NT2/D1 (cell line): ENCODE measurements around the gene CDC42EP4.

Experiments
- DNase-seq: peaks from one replicate; pipeline ENCODE4 v3.0.0-alpha.2; 2011; ENCODE audit warnings: low read depth, low spot score
- H3K27me3 ChIP-seq: 2 replicates; pipeline ENCODE4 v1.6.0; 2011; ENCODE audit warnings: mild to moderate bottlenecking; ENCODE audit not compliant: insufficient read length, insufficient read depth
- H3K36me3 ChIP-seq: 2 replicates; pipeline ENCODE4 v1.6.1; 2011; ENCODE audit warnings: mild to moderate bottlenecking, low read length, mixed read lengths; ENCODE audit not compliant: insufficient read depth, insufficient read length
- H3K4me1 ChIP-seq: 2 replicates; pipeline ENCODE4 v1.5.1; 2011; ENCODE audit not compliant: insufficient read depth, insufficient read length
- H3K4me3 ChIP-seq: 2 replicates; pipeline ENCODE4 v1.5.1; 2011; ENCODE audit warnings: low read depth; ENCODE audit not compliant: insufficient read length
- H3K9ac ChIP-seq: 2 replicates; pipeline ENCODE4 v1.6.0; 2011; ENCODE audit warnings: low read depth; ENCODE audit not compliant: insufficient read length
- H3K9me3 ChIP-seq: 2 replicates; pipeline ENCODE4 v1.5.1; 2011; ENCODE audit warnings: mild to moderate bottlenecking, low read length; ENCODE audit not compliant: insufficient read depth
- SUZ12 ChIP-seq: IDR thresholded peaks from 2 replicates; pipeline ENCODE4 v1.6.1; 2011; ENCODE audit not compliant: insufficient read length, insufficient read depth; ENCODE audit errors: extremely low read depth
- YY1 ChIP-seq: IDR thresholded peaks from 2 replicates; pipeline ENCODE4 v1.6.1; 2011; ENCODE audit not compliant: insufficient read length, insufficient read depth
- ZNF274 ChIP-seq: IDR thresholded peaks from 2 replicates; pipeline ENCODE4 v1.6.1; 2011; ENCODE audit warnings: mild to moderate bottlenecking, low read depth, low read length

Gene CDC42EP4

DNA sequence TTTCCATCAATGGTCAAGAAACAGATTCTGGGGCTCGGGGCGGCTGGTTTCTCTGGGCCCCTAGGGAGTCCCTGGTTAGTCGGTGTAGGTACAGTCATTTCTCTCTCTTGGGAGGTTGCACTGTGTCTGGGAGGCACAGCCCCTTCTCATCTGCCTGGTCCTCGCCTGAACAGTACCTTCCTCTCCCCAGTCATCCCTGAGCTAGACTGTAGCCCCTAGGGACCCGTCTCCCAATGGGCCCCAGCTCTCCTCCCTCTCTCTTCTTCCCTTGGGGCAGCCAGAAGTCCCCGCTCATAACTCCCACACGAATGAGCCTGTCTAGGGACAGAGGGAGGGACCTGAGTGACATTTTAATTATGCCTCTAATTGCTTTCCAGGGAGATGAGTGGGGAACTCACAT is 29.9 kb downstream of the CDC42EP4 start:
- Histone ChIP-seq H3K27me3 (no peaks in the 10 kb centered on the region), H3K4me1 (peaks cover 13% of the 10 kb centered on the region), H3K4me3 (no peak overlapping the region), H3K9ac (no peak overlapping the region), H3K36me3 (peaks cover 42% of the 10 kb centered on the region), H3K9me3 (no peaks in the 10 kb centered on the region)
- no peak for DNase-seq
- TF ChIP-seq ZNF274, result no peak

DNA sequence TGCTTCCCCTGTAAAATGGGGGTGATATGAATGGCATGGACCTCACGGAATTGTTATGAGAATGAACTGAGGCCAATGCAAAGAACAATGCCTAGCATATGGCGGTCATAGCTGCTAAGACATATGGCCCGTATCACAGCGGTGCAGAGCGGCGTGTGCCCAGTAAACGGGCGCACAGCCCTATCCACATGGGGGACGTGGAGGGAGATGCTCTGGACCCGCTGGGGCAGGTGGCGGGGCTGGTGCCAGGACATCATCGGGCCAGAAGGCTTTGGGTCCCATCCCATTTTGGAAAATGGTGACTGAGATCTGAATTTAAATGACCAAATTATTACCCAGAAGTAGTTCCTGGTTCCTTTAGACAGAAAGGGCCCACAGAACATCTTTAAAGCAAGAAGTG is 31.6 kb downstream of the CDC42EP4 start:
- Histone ChIP-seq H3K27me3 (no peaks in the 10 kb centered on the region), H3K36me3 (peaks cover 25% of the 10 kb centered on the region), H3K9ac (no peak overlapping the region), H3K4me1 (peaks cover 10% of the 10 kb centered on the region), H3K4me3 (no peak overlapping the region), H3K9me3 (no peaks in the 10 kb centered on the region)
- DNase-seq, result no peak
- TF ChIP-seq YY1 (no peak), ZNF274 (no peak), SUZ12 (no peak)

DNA sequence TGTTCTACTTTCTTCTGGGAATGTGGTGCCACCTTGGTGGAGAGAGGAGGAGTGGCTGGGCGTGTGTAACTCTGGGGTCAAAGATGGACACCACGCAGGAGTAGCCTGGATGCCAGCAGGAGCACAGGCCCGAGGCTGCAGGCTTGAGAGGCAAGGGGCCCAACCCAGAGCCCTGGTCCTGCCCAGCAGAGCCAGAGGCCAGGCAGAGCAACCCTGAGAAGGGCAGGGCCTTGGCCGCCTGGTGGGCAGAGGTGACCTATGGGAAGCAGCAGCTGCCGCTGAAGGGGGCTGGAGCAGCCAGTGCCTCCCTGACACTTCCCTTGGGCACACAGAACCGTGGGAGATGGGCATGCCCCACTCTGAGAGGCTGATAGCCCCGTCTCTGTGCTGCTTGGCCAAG is 32.1 kb downstream of the CDC42EP4 start:
- Histone ChIP-seq H3K9me3 (no peaks in the 10 kb centered on the region), H3K36me3 (peaks cover 21% of the 10 kb centered on the region), H3K4me1 (peaks cover 5% of the 10 kb centered on the region), H3K4me3 (no peak overlapping the region), H3K27me3 (no peaks in the 10 kb centered on the region), H3K9ac (no peak overlapping the region)
- TF ChIP-seq SUZ12 (no peak), YY1 (no peak), ZNF274 (no peak)
- no peak for DNase-seq

- peaks cover 18% of the 10 kb centered on the region for H3K36me3 ChIP-seq
- TF ChIP-seq SUZ12, result no peak
- no peak for TF ChIP-seq ZNF274
- TF ChIP-seq YY1, result no peak
- H3K9me3 ChIP-seq, result no peaks in the 10 kb centered on the region
- peak overlapping the region; percentile 50 for H3K9ac ChIP-seq
- DNase-seq, result no peak
- peaks cover 4% of the 10 kb centered on the region for H3K4me1 ChIP-seq
- H3K4me3 ChIP-seq, result no peak overlapping the region
- no peaks in the 10 kb centered on the region for H3K27me3 ChIP-seq
Observed at GRCh38 chr17:73278465-73279453, 33.0 kb downstream of the CDC42EP4 start.

DNA sequence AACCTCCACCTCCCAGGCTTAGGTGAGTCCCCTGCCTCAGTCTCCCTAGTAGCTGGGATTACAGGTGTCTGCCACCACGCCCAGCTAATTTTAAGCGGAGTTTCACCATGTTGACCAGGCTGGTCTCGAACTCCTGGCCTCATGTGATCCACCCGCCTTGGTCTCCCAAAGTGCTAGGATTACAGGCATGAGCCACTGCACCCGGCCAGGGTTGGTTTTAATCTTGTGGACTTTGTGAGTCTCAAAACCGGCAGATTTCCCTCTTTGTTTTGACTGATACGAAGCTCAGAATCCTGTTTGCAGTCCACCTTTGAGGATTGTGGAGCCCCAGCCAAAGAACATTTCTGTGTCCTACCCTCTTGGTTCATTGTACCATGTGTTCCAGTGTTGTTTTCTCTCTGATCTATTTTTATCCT is 33.7 kb downstream of the CDC42EP4 start:
- no peak overlapping the region for H3K4me3 ChIP-seq
- H3K4me1 ChIP-seq, result peaks cover 4% of the 10 kb centered on the region
- H3K27me3 ChIP-seq, result no peaks in the 10 kb centered on the region
- no peak for DNase-seq
- no peaks in the 10 kb centered on the region for H3K9me3 ChIP-seq
- peaks cover 15% of the 10 kb centered on the region for H3K36me3 ChIP-seq
- TF ChIP-seq ZNF274 (no peak), SUZ12 (no peak), YY1 (no peak)
- no peak overlapping the region for H3K9ac ChIP-seq

DNA sequence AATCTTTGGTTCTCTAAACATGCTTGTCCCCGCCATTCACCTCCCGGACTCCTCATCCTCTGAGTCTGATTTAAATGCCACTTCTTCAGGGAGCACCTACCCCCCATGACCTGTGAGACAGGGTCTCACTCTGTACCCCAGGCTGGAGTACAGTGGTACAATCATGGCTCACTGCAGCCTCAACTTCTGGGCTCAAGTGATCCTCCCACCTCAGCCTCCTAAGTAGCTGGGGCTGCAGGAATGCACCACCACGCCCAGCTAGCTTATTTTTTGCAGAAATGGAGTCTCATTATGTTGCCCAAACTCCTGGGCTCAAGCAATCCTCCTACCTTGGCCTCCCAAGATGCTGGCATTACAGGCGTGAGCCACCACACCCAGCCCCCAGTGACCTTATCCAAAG is 37.3 kb downstream of the CDC42EP4 start:
- DNase-seq, result no peak
- no peak overlapping the region for H3K9ac ChIP-seq
- peaks cover 8% of the 10 kb centered on the region; the same call in 1 of the 2 replicates for H3K9me3 ChIP-seq
- TF ChIP-seq SUZ12, result no peak
- no peak for TF ChIP-seq YY1
- no peak for TF ChIP-seq ZNF274
- no peak overlapping the region for H3K4me3 ChIP-seq
- no peaks in the 10 kb centered on the region for H3K27me3 ChIP-seq
- H3K4me1 ChIP-seq, result peaks cover 6% of the 10 kb centered on the region
- no peaks in the 10 kb centered on the region for H3K36me3 ChIP-seq

GRCh38 chr17:73272906-73273218 is 38.9 kb downstream of the CDC42EP4 start:
- no peaks in the 10 kb centered on the region for H3K36me3 ChIP-seq
- no peak overlapping the region for H3K9ac ChIP-seq
- DNase-seq, result no peak
- H3K9me3 ChIP-seq, result peaks cover 8% of the 10 kb centered on the region; the same call in 1 of the 2 replicates
- no peaks in the 10 kb centered on the region for H3K27me3 ChIP-seq
- H3K4me3 ChIP-seq, result no peak overlapping the region
- no peak for TF ChIP-seq ZNF274
- TF ChIP-seq SUZ12, result no peak
- no peak for TF ChIP-seq YY1
- peaks cover 2% of the 10 kb centered on the region for H3K4me1 ChIP-seq
